ENCODE measurements around the gene DMBX1.

DNA sequence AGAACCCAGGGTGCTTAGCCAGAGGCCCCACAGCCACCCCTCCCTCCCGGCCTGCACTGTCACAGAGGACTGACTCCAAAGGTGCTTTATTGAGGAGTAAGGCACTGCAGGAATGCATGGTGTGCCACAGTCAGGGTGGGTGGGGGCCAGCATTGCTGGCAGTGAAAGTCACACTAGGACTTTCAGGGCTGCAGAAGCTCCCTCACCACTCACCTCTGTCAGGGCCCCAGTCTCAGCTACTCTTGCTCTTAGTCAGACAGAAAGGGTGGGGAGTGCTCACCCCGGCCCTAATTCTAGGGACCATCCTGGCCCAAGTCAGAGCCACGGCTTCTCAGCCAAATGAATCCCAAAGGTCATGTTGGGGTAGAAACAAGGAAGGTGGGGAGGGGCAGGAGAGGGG is 42.5 kb downstream of the DMBX1 start:
- TF ChIP-seq, protein P1, sequence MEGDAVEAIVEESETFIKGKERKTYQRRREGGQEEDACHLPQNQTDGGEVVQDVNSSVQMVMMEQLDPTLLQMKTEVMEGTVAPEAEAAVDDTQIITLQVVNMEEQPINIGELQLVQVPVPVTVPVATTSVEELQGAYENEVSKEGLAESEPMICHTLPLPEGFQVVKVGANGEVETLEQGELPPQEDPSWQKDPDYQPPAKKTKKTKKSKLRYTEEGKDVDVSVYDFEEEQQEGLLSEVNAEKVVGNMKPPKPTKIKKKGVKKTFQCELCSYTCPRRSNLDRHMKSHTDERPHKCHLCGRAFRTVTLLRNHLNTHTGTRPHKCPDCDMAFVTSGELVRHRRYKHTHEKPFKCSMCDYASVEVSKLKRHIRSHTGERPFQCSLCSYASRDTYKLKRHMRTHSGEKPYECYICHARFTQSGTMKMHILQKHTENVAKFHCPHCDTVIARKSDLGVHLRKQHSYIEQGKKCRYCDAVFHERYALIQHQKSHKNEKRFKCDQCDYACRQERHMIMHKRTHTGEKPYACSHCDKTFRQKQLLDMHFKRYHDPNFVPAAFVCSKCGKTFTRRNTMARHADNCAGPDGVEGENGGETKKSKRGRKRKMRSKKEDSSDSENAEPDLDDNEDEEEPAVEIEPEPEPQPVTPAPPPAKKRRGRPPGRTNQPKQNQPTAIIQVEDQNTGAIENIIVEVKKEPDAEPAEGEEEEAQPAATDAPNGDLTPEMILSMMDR (conservative IDR thresholded peaks at IDR 0.05) = no peak
- no peak for TF ChIP-seq ZFX (IDR thresholded peaks at IDR 0.05)

All from C4-2B (cell line).